GM18505 (cell line): ENCODE results near the gene CDK9.
"Not testable (repeated sequence)": the region's sequence is repeated elsewhere in the genome, so short reads cannot be mapped to it uniquely, and the experiment has no call there.

Experiments used
- ATAC-seq: cut with Tn5 transposase; IDR thresholded peaks from one replicate; pipeline ENCODE4 v1.9.1; 2021; ENCODE audit not compliant: unreplicated experiment
- POLR2A ChIP-seq: IDR thresholded peaks from 4 replicates; pipeline ENCODE4 v1.6.1; 2011; ENCODE audit warnings: borderline replicate concordance; ENCODE audit not compliant: insufficient read depth, insufficient read length; ENCODE audit errors: extremely low read depth

The CDK9 gene

GRCh38 chr9:127825319-127826051, 39.7 kb downstream of the CDK9 start:
- no peak for TF ChIP-seq POLR2A
- no peak for ATAC-seq

GRCh38 chr9:127826253-127826913, 40.5 kb downstream of the CDK9 start:
- no peak for TF ChIP-seq POLR2A
- no peak for ATAC-seq

GRCh38 chr9:127828262-127829031, 42.6 kb downstream of the CDK9 start:
- no peak for ATAC-seq
- TF ChIP-seq POLR2A = no peak

- no peak for ATAC-seq
- no peak for TF ChIP-seq POLR2A
These were observed 43.5 kb downstream of the CDK9 start for GRCh38 chr9:127829205-127829906.

GRCh38 chr9:127832248-127832647, 46.4 kb downstream of the CDK9 start:
- no peak for TF ChIP-seq POLR2A
- ATAC-seq = no peak

- no peak for TF ChIP-seq POLR2A
- ATAC-seq = no peak
These were observed 47.7 kb downstream of the CDK9 start for GRCh38 chr9:127833555-127833954.

- TF ChIP-seq POLR2A = no peak
These were observed 50.2 kb downstream of the CDK9 start for GRCh38 chr9:127835991-127836516.

GRCh38 chr9:127836561-127836960, 50.7 kb downstream of the CDK9 start:
- ATAC-seq = not testable (repeated sequence)

More at GRCh38 chr9:127835991-127836516, 50.2 kb downstream of the CDK9 start:
- ATAC-seq = no peak

- TF ChIP-seq POLR2A = no peak
- no peak for ATAC-seq
These were observed 51.5 kb downstream of the CDK9 start for GRCh38 chr9:127837346-127837745.

- ATAC-seq = no peak
- TF ChIP-seq POLR2A = no peak
These were observed 52.7 kb downstream of the CDK9 start for GRCh38 chr9:127838375-127839078.
